Osteoblast (primary cell): ENCODE results near the gene SEMA3F. TPM values are rescaled to one million over a fixed set of nuclear protein-coding genes. Genes with fewer than 3 reads are reported as not detected.

Experiments used
- DNase-seq: peaks from one replicate; pipeline ENCODE4 v3.0.0; 2011; ENCODE audit warnings: low spot score, mixed read lengths; ENCODE audit not compliant: insufficient read length; ENCODE audit errors: missing footprints
- H2AFZ ChIP-seq: 2 replicates; pipeline ENCODE4 v1.6.0; 2011; ENCODE audit warnings: mild to moderate bottlenecking, low read length
- H3K27ac ChIP-seq: 2 replicates; pipeline ENCODE4 v1.5.1; 2011; ENCODE audit warnings: mild to moderate bottlenecking, low read depth, low read length, moderate library complexity
- H3K27me3 ChIP-seq: 2 replicates; pipeline ENCODE4 v1.6.0; 2012; ENCODE audit warnings: mild to moderate bottlenecking, control low read depth, inconsistent platforms, low read length, moderate library complexity; ENCODE audit not compliant: insufficient read depth
- H3K36me3 ChIP-seq: 2 replicates; pipeline ENCODE4 v1.5.1; 2011; ENCODE audit warnings: mild to moderate bottlenecking, low read length, control low read depth, moderate library complexity; ENCODE audit not compliant: insufficient read depth
- H3K4me1 ChIP-seq: 2 replicates; pipeline ENCODE4 v1.5.1; 2011; ENCODE audit warnings: mild to moderate bottlenecking, low read length, control low read depth, moderate library complexity; ENCODE audit not compliant: insufficient read depth
- H3K4me2 ChIP-seq: 2 replicates; pipeline ENCODE4 v1.6.0; 2011; ENCODE audit warnings: mild to moderate bottlenecking, low read length; ENCODE audit not compliant: insufficient read depth
- H3K4me3 ChIP-seq: fragments of 200-600 bp; sonication (generic); 3 replicates; pipeline ENCODE4 v1.5.1; 2012; ENCODE audit warnings: mild to moderate bottlenecking, low read length, inconsistent platforms; ENCODE audit not compliant: insufficient read depth
- H3K79me2 ChIP-seq: 2 replicates; pipeline ENCODE4 v1.6.0; 2012; ENCODE audit warnings: mild to moderate bottlenecking, low read length, control low read depth, inconsistent platforms; ENCODE audit not compliant: insufficient read depth
- H3K9me3 ChIP-seq: 2 replicates; pipeline ENCODE4 v1.5.1; 2011; ENCODE audit warnings: low read depth, low read length, control low read depth
- H4K20me1 ChIP-seq: 2 replicates; pipeline ENCODE4 v1.6.0; 2012; ENCODE audit warnings: mild to moderate bottlenecking, low read length, control low read depth; ENCODE audit not compliant: insufficient read depth
- CTCF ChIP-seq: IDR thresholded peaks from 2 replicates; pipeline ENCODE4 v1.5.1; 2011; ENCODE audit warnings: mild to moderate bottlenecking, low read depth, low read length, moderate library complexity; ENCODE audit errors: extremely low read depth
- total RNA-seq: library from RNA; depleted of rRNA; stranded (reverse); fragments of >200 nt; gene quantifications from 2 replicates; pipeline ENCODE4 v1.2.3, GENCODE V29; 2012

The SEMA3F gene
- total RNA-seq, 1 donor, result 5.1 TPM

- no peaks in the 10 kb centered on the region for H3K36me3 ChIP-seq
- no peak for TF ChIP-seq CTCF
- DNase-seq, result no peak
- no peak overlapping the region for H2AFZ ChIP-seq
- no peaks in the 10 kb centered on the region for H3K4me1 ChIP-seq
- H3K9me3 ChIP-seq, result no peaks in the 10 kb centered on the region
- no peak overlapping the region for H3K4me3 ChIP-seq
- no peaks in the 10 kb centered on the region for H3K79me2 ChIP-seq
- H3K4me2 ChIP-seq, result no peak overlapping the region
- no peak overlapping the region for H3K27ac ChIP-seq
- H3K27me3 ChIP-seq, result peaks cover 8% of the 10 kb centered on the region
- no peaks in the 10 kb centered on the region for H4K20me1 ChIP-seq
Measured at GRCh38 chr3:50150404-50150750, 4.7 kb upstream of the SEMA3F start.

- H3K4me2 ChIP-seq, result no peak overlapping the region
- H3K9me3 ChIP-seq, result no peaks in the 10 kb centered on the region
- peaks cover 7% of the 10 kb centered on the region for H3K79me2 ChIP-seq
- H3K4me3 ChIP-seq, result no peak overlapping the region
- no peak overlapping the region for H2AFZ ChIP-seq
- no peaks in the 10 kb centered on the region for H3K4me1 ChIP-seq
- no peak for DNase-seq
- no peak overlapping the region for H3K27ac ChIP-seq
- H3K27me3 ChIP-seq, result peaks cover 8% of the 10 kb centered on the region
- no peak for TF ChIP-seq CTCF
- no peaks in the 10 kb centered on the region for H4K20me1 ChIP-seq
- H3K36me3 ChIP-seq, result no peaks in the 10 kb centered on the region
Measured at GRCh38 chr3:50150863-50151686, 4.0 kb upstream of the SEMA3F start.

GRCh38 chr3:50151728-50152127, 3.4 kb upstream of the SEMA3F start:
- no peaks in the 10 kb centered on the region for H4K20me1 ChIP-seq
- no peak for TF ChIP-seq CTCF
- DNase-seq, result no peak

GRCh38 chr3:50153782-50154475, 1.2 kb upstream of the SEMA3F start:
- H4K20me1 ChIP-seq, result no peaks in the 10 kb centered on the region
- H3K4me2 ChIP-seq, result peak overlapping the region; percentile 55

More at GRCh38 chr3:50151728-50152127, 3.4 kb upstream of the SEMA3F start:
- H3K27ac ChIP-seq, result no peak overlapping the region
- H3K9me3 ChIP-seq, result no peaks in the 10 kb centered on the region
- no peak overlapping the region for H3K4me2 ChIP-seq
- H2AFZ ChIP-seq, result no peak overlapping the region
- peaks cover 8% of the 10 kb centered on the region for H3K27me3 ChIP-seq
- peaks cover 13% of the 10 kb centered on the region for H3K79me2 ChIP-seq
- no peak overlapping the region for H3K4me3 ChIP-seq
- H3K36me3 ChIP-seq, result no peaks in the 10 kb centered on the region
- peaks cover 5% of the 10 kb centered on the region for H3K4me1 ChIP-seq

More at GRCh38 chr3:50153782-50154475, 1.2 kb upstream of the SEMA3F start:
- H3K4me3 ChIP-seq, result no peak overlapping the region
- H3K79me2 ChIP-seq, result peaks cover 35% of the 10 kb centered on the region
- no peaks in the 10 kb centered on the region for H3K36me3 ChIP-seq
- TF ChIP-seq CTCF, result no peak
- no peak overlapping the region for H3K27ac ChIP-seq
- no peak overlapping the region for H2AFZ ChIP-seq
- H3K4me1 ChIP-seq, result peaks cover 22% of the 10 kb centered on the region
- peaks cover 8% of the 10 kb centered on the region for H3K27me3 ChIP-seq
- DNase-seq, result no peak
- H3K9me3 ChIP-seq, result no peaks in the 10 kb centered on the region
